GM12878 (cell line): Measurements from ENCODE around the gene ADGRG4.

Source experiments
- CREB1 ChIP-seq: IDR thresholded peaks from 2 replicates; pipeline ENCODE4 v1.6.1; 2012; ENCODE audit warnings: low read depth, mild to moderate bottlenecking, inconsistent platforms
- CTCF ChIP-seq, 3 experiments: IDR thresholded peaks in 2 of 3; conservative IDR thresholded peaks in 1 of 3; 2 replicates each; pipeline ENCODE4 v1.5.1; 2011; ENCODE audit warnings: low read depth in 3 of 3, low read length in 3 of 3, mild to moderate bottlenecking in 3 of 3, control low read depth in 2 of 3, moderate library complexity in 2 of 3, inconsistent platforms in 1 of 3, mixed read lengths in 1 of 3; ENCODE audit not compliant: control insufficient read depth in 2 of 3, insufficient read depth in 1 of 3; ENCODE audit errors: extremely low read depth in 1 of 3
- E2F4 ChIP-seq: IDR thresholded peaks from 2 replicates; pipeline ENCODE4 v1.6.1; 2012; ENCODE audit warnings: low read depth, low read length, improper control_type of control experiment
- EZH2 ChIP-seq: IDR thresholded peaks from 2 replicates; pipeline ENCODE4 v1.6.1; 2012; ENCODE audit warnings: low read depth, mild to moderate bottlenecking, control low read depth, inconsistent platforms, low read length, borderline replicate concordance; ENCODE audit not compliant: control insufficient read depth
- FOS ChIP-seq: IDR thresholded peaks from 3 replicates; pipeline ENCODE4 v1.6.1; 2011; ENCODE audit warnings: borderline replicate concordance; ENCODE audit not compliant: insufficient read length; ENCODE audit errors: extremely low read depth
- NRF1 ChIP-seq: conservative IDR thresholded peaks from 2 replicates; pipeline ENCODE4 v1.6.1; 2011; ENCODE audit warnings: mild to moderate bottlenecking, low read depth, low read length, improper control_type of control experiment
- POLR2A ChIP-seq: IDR thresholded peaks from 2 replicates; pipeline ENCODE4 v1.6.1; 2011; ENCODE audit warnings: low read depth, mild to moderate bottlenecking, low read length
- POLR2AphosphoS5 ChIP-seq: IDR thresholded peaks from 2 replicates; pipeline ENCODE4 v1.6.1; 2011; ENCODE audit warnings: mild to moderate bottlenecking, low read length, inconsistent platforms
- USF1 ChIP-seq: IDR thresholded peaks from 2 replicates; pipeline ENCODE4 v1.6.1; 2011; ENCODE audit warnings: borderline replicate concordance, low read depth, mild to moderate bottlenecking, moderate library complexity, mixed read lengths, low read length; ENCODE audit not compliant: insufficient read depth; ENCODE audit errors: extremely low read length
- ZBTB33 ChIP-seq: fragments of 450-650 bp; IDR thresholded peaks from 2 replicates; pipeline ENCODE4 v1.6.1; 2017; ENCODE audit warnings: mild to moderate bottlenecking

GRCh38 chrX:136321532-136321931, 20.8 kb downstream of the ADGRG4 start:
- TF ChIP-seq FOS (no peak), POLR2A (no peak), POLR2AphosphoS5 (no peak), NRF1 (no peak), CREB1 (no peak), ZBTB33 (no peak), EZH2 (no peak), CTCF (IDR thresholded peaks at IDR 0.05 in 2 of 3, conservative IDR thresholded peaks at IDR 0.05 in 1 of 3; ENCODE audit: control insufficient read depth in 2 of 3, extremely low read depth in 1 of 3, insufficient read depth in 1 of 3, low read depth in 3 of 3, low read length in 3 of 3) (no peak), E2F4 (no peak), USF1 (no peak)
